ENCODE results near the gene RFX2.
"Not testable (repeated sequence)": the region's sequence is repeated elsewhere in the genome, so short reads cannot be mapped to it uniquely, and the experiment has no call there.

Gene RFX2

DNA sequence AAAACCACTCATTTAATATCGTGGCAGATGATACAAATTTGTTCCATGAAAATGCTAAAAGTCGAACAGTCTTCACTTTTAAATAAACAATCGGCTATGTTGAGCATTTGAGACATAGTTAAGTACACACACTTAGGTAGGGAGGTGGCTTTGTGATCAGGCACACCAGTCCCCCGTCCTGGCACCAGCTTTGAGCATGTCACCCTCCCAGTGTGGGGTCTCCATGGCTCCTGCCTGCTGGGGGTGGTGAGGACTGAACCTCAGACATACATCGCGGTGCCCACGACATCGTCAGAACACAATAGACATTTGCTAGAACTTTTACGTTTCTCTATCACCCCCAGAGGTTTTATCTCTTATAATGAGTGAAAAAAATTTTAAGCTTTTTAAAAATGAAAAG is 62.0 kb downstream of the RFX2 start:
- no peak overlapping the region for H3K4me3 ChIP-seq
- no peak overlapping the region for H3K27ac ChIP-seq

- no peak overlapping the region for H3K27ac ChIP-seq
These were observed 62.5 kb downstream of the RFX2 start for GRCh38 chr19:6047741-6048251.

DNA sequence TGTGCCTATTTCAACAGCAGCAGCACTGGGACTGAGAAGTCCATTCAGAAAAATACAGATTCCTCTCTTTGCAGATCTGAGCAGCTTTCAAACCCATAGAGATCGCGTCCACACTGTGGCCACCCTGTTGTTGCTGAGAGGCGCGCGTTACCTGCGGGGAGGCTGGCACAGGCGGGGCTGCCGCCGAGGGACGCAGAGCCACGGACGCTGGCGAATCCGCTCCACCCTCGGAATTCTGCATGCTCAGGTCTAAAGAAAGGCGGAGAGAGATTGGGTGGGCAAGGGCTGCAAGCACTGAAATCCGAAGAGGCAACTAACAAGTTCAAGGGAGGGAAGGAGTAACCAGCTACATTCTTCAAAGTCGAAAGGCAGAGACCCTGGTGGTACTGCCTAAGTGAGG is 63.0 kb downstream of the RFX2 start:
- no peak overlapping the region for H3K4me3 ChIP-seq
- no peak overlapping the region for H3K27ac ChIP-seq

More at GRCh38 chr19:6047741-6048251, 62.5 kb downstream of the RFX2 start:
- no peak overlapping the region for H3K4me3 ChIP-seq

DNA sequence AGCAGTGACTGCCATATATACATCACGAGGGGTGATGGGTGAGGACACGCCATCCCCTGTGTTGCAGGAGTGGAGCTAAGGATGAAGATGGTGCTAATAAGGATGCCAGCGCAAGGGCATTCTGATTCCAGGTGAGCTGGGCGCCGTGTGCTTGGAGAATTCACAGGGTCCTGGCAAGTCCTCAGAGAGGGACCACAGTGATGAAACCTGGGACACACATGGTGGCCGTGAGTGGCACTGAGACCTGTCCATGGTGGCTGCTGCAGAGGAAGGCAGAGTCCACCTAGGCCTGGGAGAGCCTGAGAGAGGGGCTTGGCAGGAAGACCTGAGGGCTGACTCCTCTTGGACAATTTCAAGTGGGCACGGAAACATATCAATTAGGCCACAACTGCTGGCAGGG is 65.2 kb downstream of the RFX2 start:
- Histone ChIP-seq H3K27ac (no peak overlapping the region), H3K4me3 (no peak overlapping the region)

DNA sequence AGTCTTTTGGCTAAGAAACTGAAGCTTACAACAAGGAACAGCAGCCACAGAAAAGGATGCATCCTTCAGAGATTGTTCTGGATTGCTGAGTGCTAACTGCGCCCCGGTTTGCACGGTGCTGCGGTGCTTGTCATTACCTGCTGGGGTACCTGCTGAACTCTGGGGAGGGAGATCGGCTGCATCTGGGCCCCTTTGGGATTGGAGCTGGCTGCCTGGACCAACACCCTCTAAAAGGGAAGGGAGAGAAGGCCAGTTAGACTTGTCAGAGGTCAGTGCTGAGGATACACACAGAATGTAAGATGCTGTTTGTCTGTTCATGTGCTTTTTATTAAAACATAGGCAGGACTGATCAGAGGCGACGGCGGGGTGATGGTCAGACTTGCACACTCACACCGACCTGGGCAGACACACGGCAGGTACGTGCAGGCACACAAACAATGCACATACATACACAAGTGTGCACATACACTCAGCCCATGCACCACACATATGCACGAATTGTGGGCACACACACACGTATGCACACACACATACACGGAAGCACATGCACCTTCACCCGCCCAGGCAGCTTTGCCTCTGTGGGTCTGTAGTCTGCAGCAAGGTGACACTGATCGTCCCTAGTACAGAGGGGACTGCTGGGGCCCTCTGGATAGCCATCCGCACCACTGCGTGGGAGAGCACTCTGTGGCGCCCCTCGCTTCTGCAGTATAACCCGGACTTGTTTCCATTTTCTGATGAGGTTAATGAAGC is 66.1 kb downstream of the RFX2 start:
- Histone ChIP-seq H3K4me3 (no peak overlapping the region), H3K27ac (no peak overlapping the region)

GRCh38 chr19:6042776-6043726 is 67.2 kb downstream of the RFX2 start:
- H3K27ac ChIP-seq: no peak overlapping the region
- no peak overlapping the region for H3K4me3 ChIP-seq

DNA sequence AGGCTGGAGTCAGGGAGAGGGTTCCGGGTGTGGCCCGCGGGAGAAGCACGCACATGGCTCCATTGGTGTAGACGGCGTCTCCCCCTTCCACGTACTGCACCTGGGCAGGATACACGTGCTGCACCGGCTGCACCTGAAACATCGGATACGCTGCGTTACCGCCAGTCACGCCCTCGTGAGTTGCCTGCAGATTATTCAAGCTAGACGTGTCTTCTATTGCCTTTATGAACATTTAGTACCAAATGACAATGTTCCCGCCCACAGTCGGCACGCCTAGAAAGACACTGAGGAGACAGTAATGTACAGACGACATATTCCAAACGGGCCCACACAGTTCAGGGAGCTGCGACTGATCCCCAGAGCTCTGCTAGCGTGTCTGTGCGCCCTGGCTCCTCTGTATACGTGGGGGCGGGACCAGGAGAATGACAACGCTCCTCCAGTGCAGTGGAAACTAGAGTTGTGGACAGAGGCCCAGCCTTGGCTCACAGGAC is 68.3 kb downstream of the RFX2 start:
- no peak overlapping the region for H3K4me3 ChIP-seq
- H3K27ac ChIP-seq: no peak overlapping the region

- no peak overlapping the region for H3K27ac ChIP-seq
- H3K4me3 ChIP-seq: no peak overlapping the region
These were observed 69.2 kb downstream of the RFX2 start for GRCh38 chr19:6041071-6041470.

- Histone ChIP-seq H3K27ac (no peak overlapping the region), H3K4me3 (no peak overlapping the region)
These were observed 70.6 kb downstream of the RFX2 start for GRCh38 chr19:6039566-6040225.

DNA sequence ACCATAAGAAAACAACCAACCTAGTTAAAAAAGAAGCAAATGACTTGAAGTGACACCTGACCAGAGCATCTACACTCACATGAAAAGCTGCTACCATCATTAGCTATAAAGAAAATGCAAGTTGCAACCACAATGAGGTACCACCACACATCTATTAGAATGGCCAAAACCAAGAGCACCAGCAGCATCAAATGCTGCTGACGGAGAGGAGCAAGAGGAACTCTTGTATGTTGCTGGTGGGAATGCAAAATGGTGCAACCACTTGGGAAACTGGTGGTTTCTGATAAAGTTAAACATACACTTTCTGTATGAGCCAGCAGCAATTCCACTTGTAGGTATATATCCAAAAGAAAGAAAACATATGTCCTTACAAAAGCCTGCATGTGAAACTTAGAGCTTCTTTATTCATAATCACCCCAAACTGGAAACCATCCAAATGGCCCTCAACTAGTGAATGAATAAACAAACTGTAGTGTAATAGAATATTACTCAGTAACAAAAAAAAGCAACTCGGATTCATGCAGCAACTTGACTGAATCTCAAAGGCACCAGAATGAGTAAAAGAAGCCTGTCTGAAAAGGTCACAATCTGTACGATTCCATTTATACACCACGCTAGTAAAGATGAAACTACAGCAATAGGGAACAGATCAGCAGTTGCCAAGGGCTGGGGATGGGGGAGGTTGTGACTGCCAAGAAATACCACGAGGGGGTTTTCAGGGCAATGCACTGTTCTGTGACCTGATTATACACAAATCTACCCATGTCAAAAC is 71.5 kb downstream of the RFX2 start:
- H3K4me3 ChIP-seq: no peak overlapping the region
- H3K27ac ChIP-seq: no peak overlapping the region

- Histone ChIP-seq H3K4me3 (no peak overlapping the region), H3K27ac (peak overlapping the region in 1 of 21 experiments; percentile 36)
These were observed 75.3 kb downstream of the RFX2 start for GRCh38 chr19:6035026-6035425.

- Histone ChIP-seq H3K4me3 (no peak overlapping the region), H3K27ac (peak overlapping the region in 1 of 21 experiments; percentile 36)
These were observed 75.8 kb downstream of the RFX2 start for GRCh38 chr19:6034512-6034911.

- Histone ChIP-seq H3K27ac (no peak overlapping the region), H3K4me3 (no peak overlapping the region)
These were observed 76.5 kb downstream of the RFX2 start for GRCh38 chr19:6033744-6034264.

DNA sequence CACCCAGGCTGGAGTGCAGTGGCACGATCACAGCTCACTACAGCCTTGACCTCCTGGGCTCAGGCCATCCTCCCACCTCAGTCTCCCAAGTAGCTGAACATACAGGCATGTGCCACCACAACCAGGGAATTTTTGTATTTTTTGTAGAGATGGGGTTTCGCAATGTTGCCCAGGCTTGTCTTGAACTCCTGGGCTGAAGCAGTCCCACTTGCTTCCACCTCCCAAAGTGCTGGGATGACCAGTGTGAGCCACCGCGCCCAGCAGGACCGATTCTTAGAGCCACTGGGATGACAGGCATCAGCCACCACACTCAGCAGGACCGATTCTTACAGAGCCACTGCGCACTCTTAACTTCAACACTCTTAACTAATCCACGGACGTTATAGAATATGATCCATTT is 77.5 kb downstream of the RFX2 start:
- H3K27ac ChIP-seq: no peak overlapping the region
- no peak overlapping the region for H3K4me3 ChIP-seq

DNA sequence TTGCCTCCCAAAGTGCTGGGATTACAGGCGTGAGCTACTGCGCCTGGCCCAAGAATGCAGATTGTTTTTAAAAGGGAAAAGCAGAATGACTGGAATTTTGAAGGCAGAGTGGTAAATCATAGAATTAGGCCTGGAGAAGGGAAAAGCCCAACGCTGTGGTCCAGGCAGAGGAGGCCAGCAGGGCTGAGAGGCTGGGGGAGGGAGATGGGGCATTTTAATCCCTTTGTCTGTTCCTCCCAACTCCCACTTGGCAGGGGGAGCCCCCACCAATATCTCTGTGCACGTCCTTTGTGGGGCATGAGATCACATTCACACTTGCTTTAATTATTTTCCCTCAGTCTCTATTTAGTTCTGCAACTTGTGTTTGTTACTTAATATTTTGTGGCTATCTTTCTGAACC is 77.9 kb downstream of the RFX2 start:
- Histone ChIP-seq H3K4me3 (no peak overlapping the region), H3K27ac (no peak overlapping the region)

DNA sequence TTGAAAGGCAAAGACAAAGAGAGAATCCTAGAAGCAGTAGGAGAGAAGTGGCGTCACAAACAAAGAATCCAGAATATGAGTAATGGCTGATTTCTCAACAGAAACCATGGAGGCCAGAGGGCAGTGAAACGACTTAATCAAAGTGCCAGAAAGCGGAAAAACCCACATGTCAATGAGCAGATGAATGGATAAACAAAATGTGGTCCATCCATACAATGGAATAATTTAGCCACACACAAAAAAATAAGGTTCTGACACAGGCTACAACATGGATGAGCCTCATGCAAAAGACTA is 80.1 kb downstream of the RFX2 start:
- no peak overlapping the region for H3K4me3 ChIP-seq
- no peak overlapping the region for H3K27ac ChIP-seq

- Histone ChIP-seq H3K27ac (no peak overlapping the region), H3K4me3 (no peak overlapping the region)
These were observed 83.7 kb downstream of the RFX2 start for GRCh38 chr19:6026390-6027227.

GRCh38 chr19:6024756-6025155 is 85.5 kb downstream of the RFX2 start:
- H3K27ac ChIP-seq: not testable (repeated sequence)

More at GRCh38 chr19:6024756-6025155, 85.5 kb downstream of the RFX2 start:
- H3K4me3 ChIP-seq: not testable (repeated sequence)
